ENCODE data around the gene TMEM178B. TPM values are rescaled to one million over a fixed set of nuclear protein-coding genes. Genes with fewer than 3 reads are reported as not detected.

The TMEM178B gene
- polyA plus RNA-seq, 1 of the 3 experiments (the other 2 are of a cell fraction) = 0.20 TPM

- ChIA-PET POLR2A (no interaction called here), CTCF (interaction anchor here (1.0 kb wide), 1 partner anchor 9 kb away, joined by 5 read pairs; no protein-coding TSS in a partner anchor)
- no peaks in the 10 kb centered on the region for H3F3A ChIP-seq (replicated peaks; ENCODE audit: insufficient read depth)
- H3K27ac ChIP-seq (ENCODE audit: low read depth in 2 of 2, low read length in 1 of 2) = no peak overlapping the region
- H3K9me2 ChIP-seq = no peaks in the 10 kb centered on the region
- no peaks in the 10 kb centered on the region for H4K20me1 ChIP-seq (ENCODE audit: insufficient read depth)
- no peak for TF ChIP-seq SMC3 (IDR thresholded peaks at IDR 0.05; ENCODE audit: low read depth, low read length)
- TF ChIP-seq REST (IDR thresholded peaks at IDR 0.05; ENCODE audit: low read depth, low read length) = no peak
- TF ChIP-seq RXRA (IDR thresholded peaks at IDR 0.05; ENCODE audit: borderline replicate concordance, low read depth) = no peak
- TF ChIP-seq USF1 (IDR thresholded peaks at IDR 0.05; ENCODE audit: borderline replicate concordance, low read depth) = no peak
- TF ChIP-seq FOXJ3 (CRISPR knock-in tag; IDR thresholded peaks at IDR 0.05) = no peak
- TF ChIP-seq USF2 (IDR thresholded peaks at IDR 0.05; ENCODE audit: borderline replicate concordance, low read depth, low read length) = no peak
- DNase-seq = no peak
- no peaks in the 10 kb centered on the region; a peak in 1 of 4 replicates for H3K4me1 ChIP-seq (ENCODE audit: control insufficient read depth in 1 of 2, insufficient read depth in 2 of 2, low read depth in 1 of 2, low read length in 1 of 2)
- H3K27me3 ChIP-seq (ENCODE audit: insufficient read depth) = no peaks in the 10 kb centered on the region
- H2AFZ ChIP-seq (ENCODE audit: low read depth) = no peak overlapping the region
- H3K36me3 ChIP-seq (replicated peaks in 1 of 2; ENCODE audit: control insufficient read depth in 1 of 2, insufficient read depth in 2 of 2, low read length in 1 of 2) = no peaks in the 10 kb centered on the region
- no peak overlapping the region for H3K4me2 ChIP-seq
- H3K79me2 ChIP-seq (ENCODE audit: insufficient read depth) = no peaks in the 10 kb centered on the region
- WGBS (ENCODE audit: low lambda C conversion rate) = 42% methylated on average over 12 of the region's 12 CpGs
- peaks cover 4% of the 10 kb centered on the region; the same call in 1 of the 2 replicates for H3K9me3 ChIP-seq
- H3K9ac ChIP-seq = no peak overlapping the region
- H3K4me3 ChIP-seq (ENCODE audit: low read depth in 2 of 2, low read length in 1 of 2) = no peak overlapping the region
Observed at GRCh38 chr7:141430455-141431139, 356.7 kb downstream of the TMEM178B start.

- peaks cover 4% of the 10 kb centered on the region; the same call in 1 of the 2 replicates for H3K9me3 ChIP-seq
- H3K9ac ChIP-seq = no peak overlapping the region
- no peak overlapping the region for H3K27ac ChIP-seq (ENCODE audit: low read depth in 2 of 2, low read length in 1 of 2)
- no peak overlapping the region for H3K4me3 ChIP-seq (ENCODE audit: low read depth in 2 of 2, low read length in 1 of 2)
- POLR2A ChIA-PET = no interaction called here
- no peak overlapping the region for H3K4me2 ChIP-seq
- no peak overlapping the region for H2AFZ ChIP-seq (ENCODE audit: low read depth)
- H4K20me1 ChIP-seq (ENCODE audit: insufficient read depth) = no peaks in the 10 kb centered on the region
- CTCF ChIA-PET = no interaction called here
- no peaks in the 10 kb centered on the region for H3K9me2 ChIP-seq
- H3K4me1 ChIP-seq (ENCODE audit: control insufficient read depth in 1 of 2, insufficient read depth in 2 of 2, low read depth in 1 of 2, low read length in 1 of 2) = no peaks in the 10 kb centered on the region; a peak in 1 of 4 replicates
- TF ChIP-seq TAF1 (IDR thresholded peaks at IDR 0.05; ENCODE audit: borderline replicate concordance, low read depth, low read length) = no peak
- TF ChIP-seq USF1 (IDR thresholded peaks at IDR 0.05; ENCODE audit: borderline replicate concordance, low read depth) = no peak
- no peak for TF ChIP-seq ELF1 (IDR thresholded peaks at IDR 0.05)
- no peak for TF ChIP-seq FOSL2 (IDR thresholded peaks at IDR 0.05; ENCODE audit: borderline replicate concordance, low read depth)
- TF ChIP-seq YY1 (IDR thresholded peaks at IDR 0.05; ENCODE audit: low read depth) = no peak
- TF ChIP-seq PBX3 (IDR thresholded peaks at IDR 0.05) = no peak
- TF ChIP-seq EP300 (IDR thresholded peaks at IDR 0.05; ENCODE audit: borderline replicate concordance in 1 of 2, low read depth in 1 of 2, low read length in 1 of 2) = no peak
- no peak for TF ChIP-seq USF2 (IDR thresholded peaks at IDR 0.05; ENCODE audit: borderline replicate concordance, low read depth, low read length)
- TF ChIP-seq RAD21 (IDR thresholded peaks at IDR 0.05; ENCODE audit: low read length) = no peak
- TF ChIP-seq TCF12 (IDR thresholded peaks at IDR 0.05) = no peak
- no peak for TF ChIP-seq JUND (IDR thresholded peaks at IDR 0.05)
- no peak for TF ChIP-seq GABPA (IDR thresholded peaks at IDR 0.05; ENCODE audit: low read depth)
- no peaks in the 10 kb centered on the region for H3K36me3 ChIP-seq (replicated peaks in 1 of 2; ENCODE audit: control insufficient read depth in 1 of 2, insufficient read depth in 2 of 2, low read length in 1 of 2)
- H3K79me2 ChIP-seq (ENCODE audit: insufficient read depth) = no peaks in the 10 kb centered on the region
- no peak for DNase-seq
- no peaks in the 10 kb centered on the region for H3F3A ChIP-seq (replicated peaks; ENCODE audit: insufficient read depth)
- no peaks in the 10 kb centered on the region for H3K27me3 ChIP-seq (ENCODE audit: insufficient read depth)
- 36% methylated on average over 2 of the region's 2 CpGs for WGBS (ENCODE audit: low lambda C conversion rate)
Observed at GRCh38 chr7:141431140-141431479, 357.2 kb downstream of the TMEM178B start.

Data from SK-N-SH (cell line).